ENCODE measurements around the gene HEYL.

The HEYL gene

GRCh38 chr1:39638965-39639304, 508 bp downstream of the HEYL start:
- no peaks in the 10 kb centered on the region for H3K36me3 ChIP-seq (ENCODE audit: control insufficient read depth, insufficient read depth, low read length)
- no peak for TF ChIP-seq CTCF (IDR thresholded peaks at IDR 0.05; ENCODE audit: insufficient read depth, low read length, poor library complexity, severe bottlenecking)
- peak overlapping the region; percentile 54; the same call in 1 of the 2 replicates for H3K4me3 ChIP-seq (replicated peaks; ENCODE audit: low read depth, low read length)
- peaks cover 1% of the 10 kb centered on the region; the same call in 1 of the 2 replicates for H3K27me3 ChIP-seq (replicated peaks; ENCODE audit: control insufficient read depth, insufficient read depth, low read length)
- no peak for DNase-seq (ENCODE audit: extremely low read depth, insufficient read length)

- no peak for DNase-seq (ENCODE audit: extremely low read depth, insufficient read length)
- no peak for TF ChIP-seq CTCF (IDR thresholded peaks at IDR 0.05; ENCODE audit: insufficient read depth, low read length, poor library complexity, severe bottlenecking)
- peaks cover 1% of the 10 kb centered on the region; the same call in 1 of the 2 replicates for H3K27me3 ChIP-seq (replicated peaks; ENCODE audit: control insufficient read depth, insufficient read depth, low read length)
Observed at GRCh38 chr1:39637361-39637760, 2.1 kb downstream of the HEYL start.

GRCh38 chr1:39635871-39636210, 3.6 kb downstream of the HEYL start:
- TF ChIP-seq CTCF (IDR thresholded peaks at IDR 0.05; ENCODE audit: insufficient read depth, low read length, poor library complexity, severe bottlenecking), result no peak
- H3K4me3 ChIP-seq (replicated peaks; ENCODE audit: low read depth, low read length), result no peak overlapping the region
- DNase-seq (ENCODE audit: extremely low read depth, insufficient read length), result no peak
- peaks cover 1% of the 10 kb centered on the region; the same call in 1 of the 2 replicates for H3K27me3 ChIP-seq (replicated peaks; ENCODE audit: control insufficient read depth, insufficient read depth, low read length)
- H3K36me3 ChIP-seq (ENCODE audit: control insufficient read depth, insufficient read depth, low read length), result no peaks in the 10 kb centered on the region

More at GRCh38 chr1:39637361-39637760, 2.1 kb downstream of the HEYL start:
- H3K36me3 ChIP-seq (ENCODE audit: control insufficient read depth, insufficient read depth, low read length), result no peaks in the 10 kb centered on the region
- no peak overlapping the region for H3K4me3 ChIP-seq (replicated peaks; ENCODE audit: low read depth, low read length)

GRCh38 chr1:39635205-39635870, 4.1 kb downstream of the HEYL start:
- no peak for TF ChIP-seq CTCF (IDR thresholded peaks at IDR 0.05; ENCODE audit: insufficient read depth, low read length, poor library complexity, severe bottlenecking)
- Histone ChIP-seq H3K27me3 (replicated peaks; ENCODE audit: control insufficient read depth, insufficient read depth, low read length) (peaks cover 1% of the 10 kb centered on the region; the same call in 1 of the 2 replicates), H3K4me3 (replicated peaks; ENCODE audit: low read depth, low read length) (no peak overlapping the region), H3K36me3 (ENCODE audit: control insufficient read depth, insufficient read depth, low read length) (no peaks in the 10 kb centered on the region)
- DNase-seq (ENCODE audit: extremely low read depth, insufficient read length), result no peak

GRCh38 chr1:39633422-39633821, 6.0 kb downstream of the HEYL start:
- no peak for DNase-seq (ENCODE audit: extremely low read depth, insufficient read length)
- Histone ChIP-seq H3K36me3 (ENCODE audit: control insufficient read depth, insufficient read depth, low read length) (no peaks in the 10 kb centered on the region), H3K4me3 (replicated peaks; ENCODE audit: low read depth, low read length) (no peak overlapping the region), H3K27me3 (replicated peaks; ENCODE audit: control insufficient read depth, insufficient read depth, low read length) (peaks cover under 1% of the 10 kb centered on the region; the same call in 1 of the 2 replicates)
- TF ChIP-seq CTCF (IDR thresholded peaks at IDR 0.05; ENCODE audit: insufficient read depth, low read length, poor library complexity, severe bottlenecking), result no peak
